Measurements from ENCODE around the gene TMEM151B. TPM values are rescaled to one million over a fixed set of nuclear protein-coding genes. Genes with fewer than 3 reads are reported as not detected.
A peak's percentile ranks its signal among the peaks of the same experiment; 100 is the strongest.

The TMEM151B gene
- total and polyA plus RNA-seq, 10 of the 15 experiments (the other 5 are each of a cell fraction or from before 2014, with no cell fraction given) = 0.01 to 0.19 (median 0.05) TPM; not detected in 6

DNA sequence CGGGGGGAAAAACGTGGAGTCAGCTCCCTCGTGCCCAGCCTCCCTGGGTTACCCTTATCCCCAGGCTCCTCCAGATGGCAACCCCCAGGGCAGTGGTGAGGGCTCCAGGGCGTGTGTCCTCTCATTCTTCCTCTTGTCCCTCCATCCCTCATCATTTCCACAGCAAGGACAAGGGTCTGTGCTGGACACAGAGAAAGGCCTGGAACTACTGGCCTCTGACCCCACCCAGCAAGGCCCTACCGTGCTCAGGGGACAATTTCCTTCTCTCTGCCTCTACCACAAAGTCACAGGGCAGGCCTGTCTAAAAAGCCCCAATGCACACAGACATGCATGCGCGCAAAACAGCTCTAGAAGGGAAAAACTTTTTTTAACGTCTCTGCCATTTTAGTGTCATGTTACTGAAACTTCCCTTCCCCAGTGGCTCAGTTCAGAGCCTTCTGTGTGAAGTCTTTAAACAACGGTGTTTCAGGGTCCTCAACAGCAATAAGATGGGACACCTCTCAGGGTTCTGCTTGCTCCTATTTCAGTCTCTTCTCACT, 11.9 kb upstream of the TMEM151B start (continued):
- TF ChIP-seq, protein P1, sequence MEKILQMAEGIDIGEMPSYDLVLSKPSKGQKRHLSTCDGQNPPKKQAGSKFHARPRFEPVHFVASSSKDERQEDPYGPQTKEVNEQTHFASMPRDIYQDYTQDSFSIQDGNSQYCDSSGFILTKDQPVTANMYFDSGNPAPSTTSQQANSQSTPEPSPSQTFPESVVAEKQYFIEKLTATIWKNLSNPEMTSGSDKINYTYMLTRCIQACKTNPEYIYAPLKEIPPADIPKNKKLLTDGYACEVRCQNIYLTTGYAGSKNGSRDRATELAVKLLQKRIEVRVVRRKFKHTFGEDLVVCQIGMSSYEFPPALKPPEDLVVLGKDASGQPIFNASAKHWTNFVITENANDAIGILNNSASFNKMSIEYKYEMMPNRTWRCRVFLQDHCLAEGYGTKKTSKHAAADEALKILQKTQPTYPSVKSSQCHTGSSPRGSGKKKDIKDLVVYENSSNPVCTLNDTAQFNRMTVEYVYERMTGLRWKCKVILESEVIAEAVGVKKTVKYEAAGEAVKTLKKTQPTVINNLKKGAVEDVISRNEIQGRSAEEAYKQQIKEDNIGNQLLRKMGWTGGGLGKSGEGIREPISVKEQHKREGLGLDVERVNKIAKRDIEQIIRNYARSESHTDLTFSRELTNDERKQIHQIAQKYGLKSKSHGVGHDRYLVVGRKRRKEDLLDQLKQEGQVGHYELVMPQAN (conservative IDR thresholded peaks at IDR 0.05) = no peak
- TF ChIP-seq PKNOX1 (IDR thresholded peaks at IDR 0.05) (no peak), NFYB (IDR thresholded peaks at IDR 0.05; ENCODE audit: insufficient read depth, low read depth, low read length) (no peak), NR2F1 (conservative IDR thresholded peaks at IDR 0.05) (peak; percentile 78), ZNF687 (IDR thresholded peaks at IDR 0.05) (peak; percentile 94), RB1 (IDR thresholded peaks at IDR 0.05; ENCODE audit: borderline replicate concordance) (no peak), MEF2B (IDR thresholded peaks at IDR 0.05; ENCODE audit: partially characterized antibody, poor library complexity, severe bottlenecking) (peak; percentile 65), MYB (IDR thresholded peaks at IDR 0.05; ENCODE audit: borderline replicate concordance, low read depth, low read length) (0 out of 2 replicates have a peak, but pooled peaks have one; percentile 27), YY1 (IDR thresholded peaks at IDR 0.05; ENCODE audit: low read depth, low read length) (peak; percentile 14; the same call in 1 of the 2 replicates), TCF7 (IDR thresholded peaks at IDR 0.05; ENCODE audit: borderline replicate concordance) (no peak), IKZF2 (IDR thresholded peaks at IDR 0.05) (no peak), SMARCA5 (IDR thresholded peaks at IDR 0.05) (0 out of 2 replicates have a peak, but pooled peaks have one; percentile 10)
- TF ChIP-seq, protein P2, sequence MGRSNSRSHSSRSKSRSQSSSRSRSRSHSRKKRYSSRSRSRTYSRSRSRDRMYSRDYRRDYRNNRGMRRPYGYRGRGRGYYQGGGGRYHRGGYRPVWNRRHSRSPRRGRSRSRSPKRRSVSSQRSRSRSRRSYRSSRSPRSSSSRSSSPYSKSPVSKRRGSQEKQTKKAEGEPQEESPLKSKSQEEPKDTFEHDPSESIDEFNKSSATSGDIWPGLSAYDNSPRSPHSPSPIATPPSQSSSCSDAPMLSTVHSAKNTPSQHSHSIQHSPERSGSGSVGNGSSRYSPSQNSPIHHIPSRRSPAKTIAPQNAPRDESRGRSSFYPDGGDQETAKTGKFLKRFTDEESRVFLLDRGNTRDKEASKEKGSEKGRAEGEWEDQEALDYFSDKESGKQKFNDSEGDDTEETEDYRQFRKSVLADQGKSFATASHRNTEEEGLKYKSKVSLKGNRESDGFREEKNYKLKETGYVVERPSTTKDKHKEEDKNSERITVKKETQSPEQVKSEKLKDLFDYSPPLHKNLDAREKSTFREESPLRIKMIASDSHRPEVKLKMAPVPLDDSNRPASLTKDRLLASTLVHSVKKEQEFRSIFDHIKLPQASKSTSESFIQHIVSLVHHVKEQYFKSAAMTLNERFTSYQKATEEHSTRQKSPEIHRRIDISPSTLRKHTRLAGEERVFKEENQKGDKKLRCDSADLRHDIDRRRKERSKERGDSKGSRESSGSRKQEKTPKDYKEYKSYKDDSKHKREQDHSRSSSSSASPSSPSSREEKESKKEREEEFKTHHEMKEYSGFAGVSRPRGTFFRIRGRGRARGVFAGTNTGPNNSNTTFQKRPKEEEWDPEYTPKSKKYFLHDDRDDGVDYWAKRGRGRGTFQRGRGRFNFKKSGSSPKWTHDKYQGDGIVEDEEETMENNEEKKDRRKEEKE (IDR thresholded peaks at IDR 0.05) = peak; percentile 36; the same call in 1 of the 2 replicates

Data from GM12878 (cell line).